GM18867 (cell line): Measurements from ENCODE around the gene FAM110A.
A peak's percentile ranks its signal among the peaks of the same experiment; 100 is the strongest.
"Not testable (repeated sequence)": the region's sequence is repeated elsewhere in the genome, so short reads cannot be mapped to it uniquely, and the experiment has no call there.

Experiments
- ATAC-seq: cut with Tn5 transposase; IDR thresholded peaks from one replicate; pipeline ENCODE4 v1.9.1; 2021; ENCODE audit warnings: mild to moderate bottlenecking, moderate library complexity; ENCODE audit not compliant: unreplicated experiment

FAM110A gene

DNA sequence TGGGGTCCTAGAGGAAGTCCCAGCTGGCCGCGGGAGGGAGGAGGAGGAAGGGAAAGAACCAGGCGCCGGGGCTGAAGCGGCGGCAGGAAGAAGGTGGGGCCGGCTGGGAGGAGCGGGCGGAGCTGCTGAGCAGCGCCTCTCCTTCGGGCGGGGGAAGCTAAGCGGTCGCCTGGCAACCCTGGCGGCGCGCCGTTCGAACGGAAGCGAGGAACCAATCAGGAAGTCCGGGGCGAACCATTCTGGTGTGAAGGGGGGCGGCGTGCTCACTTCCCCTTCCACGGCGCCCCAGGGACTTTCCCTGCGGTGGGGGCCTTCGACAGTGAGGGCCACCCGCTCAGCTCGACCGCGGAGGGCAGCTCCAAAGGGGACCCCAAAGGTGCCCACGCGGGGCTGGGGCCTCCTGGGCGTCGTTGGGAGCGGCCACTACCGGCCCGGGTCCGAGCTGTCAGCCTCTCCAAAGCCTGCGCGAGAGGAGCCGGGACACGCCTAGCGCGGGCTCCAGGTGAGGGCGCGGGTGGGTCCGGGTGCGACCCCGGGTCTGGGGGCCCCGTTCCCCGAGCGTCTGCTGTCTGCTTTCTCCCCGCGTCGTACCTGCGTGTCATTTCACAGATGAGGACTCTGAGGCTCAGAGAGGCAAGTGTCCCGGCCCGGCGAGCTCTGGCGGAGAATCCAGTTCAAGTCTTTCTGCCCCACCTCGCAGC lies at the start of gene FAM110A:
Gene FAM110A (plus strand): TSS at position 266 of the 701 bp plus-strand sequence. CDS start 11,090 bp downstream, outside the sequence.
- peak; percentile 95 for ATAC-seq

- ATAC-seq, result no peak
Observed at GRCh38 chr20:787825-788224, 45.7 kb upstream of the FAM110A start.

DNA sequence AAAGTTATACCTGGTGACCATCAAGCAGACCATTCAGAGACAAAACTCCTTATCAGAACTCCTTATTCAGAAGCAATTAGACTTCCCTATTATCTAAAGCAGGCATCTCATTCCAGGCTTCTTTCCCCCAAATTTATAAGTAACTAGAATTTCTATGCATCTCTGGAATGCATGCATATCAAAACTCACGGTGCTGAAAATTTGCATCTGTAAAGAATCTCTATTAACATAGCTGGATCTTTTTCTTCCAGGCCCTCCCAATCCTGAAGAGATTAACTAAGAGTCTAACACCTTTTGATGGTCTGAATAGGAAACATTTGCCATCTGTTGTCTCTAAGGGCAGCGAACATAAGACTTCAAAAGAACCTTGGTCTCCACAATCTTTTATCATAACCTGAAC lies 42.5 kb upstream of the FAM110A start:
- ATAC-seq, result no peak

DNA sequence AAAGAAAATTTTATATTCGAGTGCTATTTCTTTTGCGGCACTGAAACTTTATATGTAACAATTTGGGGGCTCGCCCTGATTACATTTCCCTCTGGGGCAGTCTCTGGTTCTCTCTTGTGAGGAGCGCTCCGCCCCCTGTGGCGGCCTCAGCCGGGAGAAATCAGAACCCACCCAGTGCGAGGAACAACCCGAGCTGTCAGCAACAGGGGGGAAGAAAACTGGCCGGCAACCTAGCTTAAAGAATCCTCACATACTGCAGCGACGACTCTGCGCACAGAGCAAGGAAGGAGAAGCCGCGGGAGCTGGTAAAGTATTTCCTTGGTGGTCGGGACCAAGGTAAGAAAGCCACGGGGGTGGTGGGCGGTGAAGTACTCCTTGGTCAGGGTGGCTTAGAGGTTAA lies 41.3 kb upstream of the FAM110A start:
- ATAC-seq, result no peak

GRCh38 chr20:796921-797320 lies 36.6 kb upstream of the FAM110A start:
- ATAC-seq, result no peak

- not testable (repeated sequence) for ATAC-seq
Observed at GRCh38 chr20:798746-799145, 34.8 kb upstream of the FAM110A start.

- ATAC-seq, result not testable (repeated sequence)
Observed at GRCh38 chr20:800026-800425, 33.5 kb upstream of the FAM110A start.

DNA sequence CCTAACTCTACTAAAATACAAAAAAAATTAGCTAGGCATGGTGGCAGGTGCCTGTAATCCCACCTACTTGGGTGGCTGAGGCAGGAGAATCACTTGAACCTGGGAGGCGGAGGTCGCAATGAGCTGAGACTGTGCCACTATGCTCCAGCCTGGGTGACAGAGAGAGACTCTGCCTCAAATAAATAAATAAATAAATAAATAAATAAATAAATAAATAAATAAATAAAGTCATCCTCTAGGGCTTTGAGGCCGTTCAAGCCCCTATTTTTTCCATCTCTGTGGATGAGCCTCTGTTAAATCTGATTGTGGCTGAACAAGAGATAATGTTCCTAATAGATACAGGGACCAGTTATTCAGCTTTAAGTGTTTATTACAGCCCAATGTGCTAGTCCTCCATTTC lies 31.8 kb upstream of the FAM110A start:
- no peak for ATAC-seq

GRCh38 chr20:805713-806112 lies 27.8 kb upstream of the FAM110A start:
- ATAC-seq, result no peak

DNA sequence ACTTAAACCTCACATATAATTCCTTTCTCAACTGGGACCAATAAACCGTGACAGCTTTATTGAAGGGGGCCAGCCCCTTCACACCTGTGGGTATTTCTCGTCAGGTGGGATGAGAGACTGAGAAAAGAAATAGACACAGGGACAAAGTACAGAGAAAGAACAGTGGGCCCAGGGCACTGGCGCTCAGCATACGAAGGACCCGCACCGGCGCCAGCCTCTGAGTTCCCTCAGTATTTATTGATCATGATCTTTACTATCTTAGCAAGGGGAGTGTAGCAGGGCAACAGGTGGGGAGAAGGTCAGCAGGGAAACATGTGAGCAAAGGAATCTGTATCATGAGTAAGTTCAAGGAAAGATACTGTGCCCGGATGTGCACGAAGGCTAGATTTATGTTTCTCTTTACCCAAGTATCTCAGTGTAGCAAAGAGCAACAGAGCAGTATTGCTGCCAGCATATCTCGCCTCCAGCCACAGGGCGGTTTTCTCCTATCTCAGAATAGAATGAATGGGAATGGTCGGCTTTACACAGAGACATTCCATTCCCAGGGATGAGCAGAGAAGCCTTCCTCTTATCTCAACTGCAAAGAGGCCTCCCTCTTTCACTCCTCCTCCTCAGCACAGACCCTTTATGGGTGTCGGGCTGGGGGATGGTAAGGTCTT lies 21.6 kb upstream of the FAM110A start:
- not testable (repeated sequence) for ATAC-seq

DNA sequence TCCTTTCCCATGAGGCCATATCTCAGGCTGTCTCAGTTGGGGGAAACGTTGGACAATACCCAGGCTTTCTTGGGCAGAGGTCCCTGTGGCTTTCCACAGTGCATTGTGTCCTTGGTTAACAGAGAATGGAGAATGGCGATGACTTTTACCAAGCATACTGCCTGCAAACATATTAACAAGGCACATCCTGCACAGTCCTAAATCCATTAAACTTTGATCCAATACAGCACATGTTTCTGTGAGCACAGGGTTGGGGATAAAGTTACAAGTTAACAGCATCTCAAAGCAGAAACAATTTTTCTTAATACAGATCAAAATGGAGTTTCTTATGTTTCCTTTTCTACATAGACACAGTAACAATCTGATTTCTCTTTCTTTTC lies 21.1 kb upstream of the FAM110A start:
- ATAC-seq, result not testable (repeated sequence)

DNA sequence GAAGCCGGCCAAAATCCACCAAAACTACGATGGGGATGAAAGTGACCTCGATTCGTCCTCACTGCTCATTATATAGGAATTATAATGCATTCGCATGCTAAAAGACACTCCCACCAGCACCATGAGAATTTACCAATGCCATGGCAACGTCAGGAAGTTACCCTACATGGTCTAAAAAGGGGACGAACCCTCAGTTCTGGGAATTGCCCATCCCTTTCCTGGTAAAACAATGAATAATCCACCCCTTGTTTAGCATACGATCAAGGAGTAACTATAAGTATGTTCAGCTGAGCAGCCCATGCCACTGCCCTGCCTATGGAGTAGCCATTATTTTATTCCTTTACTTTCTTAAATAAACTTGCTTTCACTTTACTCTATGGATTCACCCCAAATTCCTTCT lies 20.1 kb upstream of the FAM110A start:
- ATAC-seq, result no peak

DNA sequence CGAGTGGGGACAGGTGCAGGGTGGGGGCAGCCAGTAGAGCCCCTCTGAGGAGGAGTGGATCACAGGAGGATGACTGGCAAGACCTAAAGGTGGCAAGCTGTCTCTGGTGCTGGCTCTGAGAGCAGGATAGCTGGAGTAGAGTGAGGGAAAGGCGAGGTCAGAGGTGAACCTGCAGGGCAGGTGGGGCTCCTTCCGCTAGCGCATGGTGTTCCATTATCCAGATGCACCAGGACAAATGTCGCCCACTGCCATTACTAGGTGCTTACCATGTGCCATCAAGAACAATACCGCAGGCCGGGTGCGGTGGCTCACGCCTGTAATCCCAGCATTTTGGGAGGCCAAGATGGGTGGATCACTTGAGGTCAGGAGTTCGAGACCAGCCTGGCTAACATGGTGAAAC lies 18.3 kb upstream of the FAM110A start:
- no peak for ATAC-seq

GRCh38 chr20:815914-816606 lies 17.5 kb upstream of the FAM110A start:
- no peak for ATAC-seq

GRCh38 chr20:818001-818664 lies 15.4 kb upstream of the FAM110A start:
- no peak for ATAC-seq

DNA sequence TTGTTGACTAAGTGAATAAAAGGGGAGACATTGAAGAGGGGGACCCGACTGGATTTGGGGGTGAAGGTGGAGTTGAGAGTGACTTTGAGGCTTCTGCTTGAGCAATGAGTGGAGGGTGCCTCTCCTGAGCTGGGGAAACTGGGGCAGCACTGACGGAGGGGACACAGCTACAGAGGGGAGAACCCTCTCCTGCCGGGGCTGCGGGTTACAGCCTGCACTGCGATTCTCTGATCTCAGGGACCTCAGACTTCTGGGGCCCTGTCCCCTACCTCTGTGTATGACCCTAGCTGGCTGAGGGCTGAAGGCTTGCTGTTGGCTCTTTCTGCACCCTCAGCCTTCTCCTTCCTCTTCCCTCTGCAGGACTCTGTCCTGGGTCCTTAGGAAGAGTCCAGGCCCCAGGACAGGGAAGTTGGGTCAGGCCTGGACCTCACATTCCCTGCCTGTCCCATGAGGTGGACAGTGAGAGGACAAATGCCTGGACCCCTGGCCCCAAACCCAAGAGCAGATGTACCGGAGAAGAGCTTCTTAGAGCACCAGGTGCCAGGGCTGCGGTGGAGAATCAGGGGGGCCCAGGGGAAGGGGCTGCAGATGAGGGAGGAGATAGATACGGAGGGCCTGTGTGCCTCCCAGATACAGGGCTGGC lies 13.7 kb upstream of the FAM110A start:
- no peak for ATAC-seq

GRCh38 chr20:820323-820953 lies 13.1 kb upstream of the FAM110A start:
- ATAC-seq, result no peak

- no peak for ATAC-seq
Observed at GRCh38 chr20:821046-821730, 12.3 kb upstream of the FAM110A start.

DNA sequence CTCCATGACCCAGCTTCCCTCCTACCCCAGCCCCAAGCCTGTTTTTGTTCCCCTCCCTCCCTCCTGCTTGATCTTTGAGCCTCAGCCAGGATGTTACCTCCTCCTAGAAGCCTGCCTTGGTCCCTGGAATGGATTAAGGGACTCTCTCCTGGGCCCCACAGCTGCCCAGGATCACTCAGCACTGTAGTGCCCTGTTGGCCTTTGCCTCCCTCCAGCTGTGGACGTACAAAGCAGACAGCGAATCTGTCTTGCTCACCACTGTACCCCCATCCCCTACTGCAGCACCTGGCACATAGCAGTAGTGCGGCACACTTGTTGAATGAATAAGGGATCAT lies 11.8 kb upstream of the FAM110A start:
- ATAC-seq, result no peak
